Vagina (tissue), 2 donors: Measurements from ENCODE around the gene PSD.

Experiments used
- CTCF ChIP-seq, 3 experiments: fragments of 450-650 bp in 2 of 3; fragments of 200-600 bp in 1 of 3; sonication (generic) in 1 of 3; IDR thresholded peaks; one replicate each; pipeline ENCODE4 v1.5.1; 2017 to 2019; ENCODE audit warnings: antibody characterized with exemption in 3 of 3, mild to moderate bottlenecking in 2 of 3, moderate library complexity in 2 of 3
- POLR2AphosphoS5 ChIP-seq, 2 donors: sonication (generic); formaldehyde crosslinking; IDR thresholded peaks; one replicate each; pipeline ENCODE4 v1.9.0; 2017; ENCODE audit warnings: antibody characterized with exemption in 2 of 2, mild to moderate bottlenecking in 2 of 2, low read depth in 1 of 2; ENCODE audit not compliant: insufficient read depth in 1 of 2

- no peak for TF ChIP-seq CTCF (IDR thresholded peaks at IDR 0.05)
- no peak for TF ChIP-seq POLR2AphosphoS5 (IDR thresholded peaks at IDR 0.05; ENCODE audit: insufficient read depth in 1 of 2, low read depth in 1 of 2)
Observed at GRCh38 chr10:102457591-102458150, 39.1 kb upstream of the PSD start.
